ENCODE results near the gene TDRKH.

The TDRKH gene

GRCh38 chr1:151830055-151830454 is 39.8 kb upstream of the TDRKH start:
- DNase-seq (ENCODE audit: low read depth): no peak
- H3K4me3 ChIP-seq (ENCODE audit: low read depth, low read length): peak overlapping the region; percentile 75
- no peak for TF ChIP-seq CTCF (IDR thresholded peaks at IDR 0.05; ENCODE audit: control insufficient read depth, extremely low read depth, insufficient read depth)

- DNase-seq (ENCODE audit: low read depth): no peak
- no peak for TF ChIP-seq CTCF (IDR thresholded peaks at IDR 0.05; ENCODE audit: control insufficient read depth, extremely low read depth, insufficient read depth)
- no peak overlapping the region for H3K4me3 ChIP-seq (ENCODE audit: low read depth, low read length)
These were observed 39.2 kb upstream of the TDRKH start for GRCh38 chr1:151829352-151830046.

GRCh38 chr1:151828921-151829320 is 38.6 kb upstream of the TDRKH start:
- H3K4me3 ChIP-seq (ENCODE audit: low read depth, low read length): no peak overlapping the region
- DNase-seq (ENCODE audit: low read depth): no peak
- no peak for TF ChIP-seq CTCF (IDR thresholded peaks at IDR 0.05; ENCODE audit: control insufficient read depth, extremely low read depth, insufficient read depth)

GRCh38 chr1:151827853-151828252 is 37.6 kb upstream of the TDRKH start:
- no peak for DNase-seq (ENCODE audit: low read depth)
- TF ChIP-seq CTCF (IDR thresholded peaks at IDR 0.05; ENCODE audit: control insufficient read depth, extremely low read depth, insufficient read depth): no peak
- no peak overlapping the region for H3K4me3 ChIP-seq (ENCODE audit: low read depth, low read length)

- DNase-seq (ENCODE audit: low read depth): no peak
- no peak overlapping the region for H3K4me3 ChIP-seq (ENCODE audit: low read depth, low read length)
- TF ChIP-seq CTCF (IDR thresholded peaks at IDR 0.05; ENCODE audit: control insufficient read depth, extremely low read depth, insufficient read depth): no peak
These were observed 35.7 kb upstream of the TDRKH start for GRCh38 chr1:151825751-151826660.

GRCh38 chr1:151825204-151825603 is 34.9 kb upstream of the TDRKH start:
- no peak for DNase-seq (ENCODE audit: low read depth)
- no peak overlapping the region for H3K4me3 ChIP-seq (ENCODE audit: low read depth, low read length)
- no peak for TF ChIP-seq CTCF (IDR thresholded peaks at IDR 0.05; ENCODE audit: control insufficient read depth, extremely low read depth, insufficient read depth)

All from LNCaP clone FGC (cell line).